HG02588 (cell line): ENCODE data around the gene IL12A.

ENCODE experiments used
- ATAC-seq: cut with Tn5 transposase; IDR thresholded peaks from one replicate; pipeline ENCODE4 v1.9.1; 2021; ENCODE audit warnings: mild to moderate bottlenecking, moderate library complexity; ENCODE audit not compliant: unreplicated experiment

IL12A gene

GRCh38 chr3:160023476-160023875 lies 34.8 kb downstream of the IL12A start:
- ATAC-seq: no peak

- peak; percentile 88 for ATAC-seq
These were observed 39.0 kb downstream of the IL12A start for GRCh38 chr3:160027541-160028195.

GRCh38 chr3:160035757-160036156 lies 47.1 kb downstream of the IL12A start:
- no peak for ATAC-seq

- ATAC-seq: no peak
These were observed 50.4 kb downstream of the IL12A start for GRCh38 chr3:160038862-160039562.

- no peak for ATAC-seq
These were observed 51.5 kb downstream of the IL12A start for GRCh38 chr3:160040181-160040580.

GRCh38 chr3:160041465-160041864 lies 52.8 kb downstream of the IL12A start:
- no peak for ATAC-seq

- ATAC-seq: no peak
These were observed 55.5 kb downstream of the IL12A start for GRCh38 chr3:160044121-160044520.
